A673 (cell line): Measurements from ENCODE around the gene SIAH3. TPM values are rescaled to one million over a fixed set of nuclear protein-coding genes. Genes with fewer than 3 reads are reported as not detected.

Experiments used
- BruUV-seq: library from RNA; stranded (reverse); fragments of 400-500 nt; replicated peaks from 2 replicates; lab custom pipeline; 2021; lab: Mats Ljungman, UMichigan
- CTCF ChIA-PET: fragments of 300-600 bp; sonication (Branson Sonifier 250); formaldehyde crosslinking; loops from one replicate; lab custom pipeline; 2022; ENCODE audit warnings: antibody characterized with exemption; lab: Charles Lee
- POLR2A ChIA-PET: fragments of 300-600 bp; sonication (Branson Sonifier 250); formaldehyde crosslinking; loops from one replicate; lab custom pipeline; 2022; ENCODE audit warnings: antibody characterized with exemption; ENCODE audit not compliant: low non-redundant PET; lab: Charles Lee
- DNase-seq: peaks from one replicate; pipeline ENCODE4 v3.0.0-alpha.2; 2015; ENCODE audit warnings: low spot score
- H3K27ac ChIP-seq: fragments of 200-600 bp; sonication (generic); 2 replicates; pipeline ENCODE4 v1.5.1; 2016; ENCODE audit warnings: mixed run types, low read depth, mild to moderate bottlenecking, mixed read lengths, antibody characterized with exemption, low read length; ENCODE audit not compliant: poor library complexity, severe bottlenecking
- H3K27me3 ChIP-seq: fragments of 200-600 bp; sonication (generic); replicated peaks from 2 replicates; pipeline ENCODE4 v1.6.1; 2017; ENCODE audit warnings: mixed run types, low read depth, mild to moderate bottlenecking, mixed read lengths, antibody characterized with exemption, low read length; ENCODE audit not compliant: insufficient read depth, poor library complexity
- H3K36me3 ChIP-seq: fragments of 200-600 bp; sonication (generic); 2 replicates; pipeline ENCODE4 v1.6.1; 2016; ENCODE audit warnings: mixed run types, mild to moderate bottlenecking, mixed read lengths, antibody characterized with exemption, low read length; ENCODE audit not compliant: insufficient read depth, poor library complexity, severe bottlenecking
- H3K4me1 ChIP-seq: fragments of 200-600 bp; sonication (generic); 2 replicates; pipeline ENCODE4 v1.6.1; 2017; ENCODE audit warnings: mixed run types, mild to moderate bottlenecking, mixed read lengths, antibody characterized with exemption, low read length; ENCODE audit not compliant: insufficient read depth, poor library complexity, severe bottlenecking
- H3K4me3 ChIP-seq: fragments of 200-600 bp; sonication (generic); 2 replicates; pipeline ENCODE4 v1.5.1; 2016; ENCODE audit warnings: low read depth, mixed run types, mild to moderate bottlenecking, mixed read lengths, low read length; ENCODE audit not compliant: poor library complexity, severe bottlenecking
- H3K9me3 ChIP-seq: fragments of 200-600 bp; sonication (generic); 2 replicates; pipeline ENCODE4 v1.6.1; 2016; ENCODE audit warnings: mixed run types, low read depth, mild to moderate bottlenecking, mixed read lengths, antibody characterized with exemption, low read length; ENCODE audit not compliant: poor library complexity, severe bottlenecking
- CTCF ChIP-seq: fragments of 300-800, 200-600 bp; sonication (generic); conservative IDR thresholded peaks from 2 replicates; pipeline ENCODE4 v1.5.1; 2017; ENCODE audit warnings: low read depth, mild to moderate bottlenecking, antibody characterized with exemption, low read length, moderate library complexity, mixed read lengths
- EZH2 ChIP-seq: fragments of 200-600 bp; sonication (generic); IDR thresholded peaks from 2 replicates; pipeline ENCODE4 v1.6.1; 2017; ENCODE audit warnings: borderline replicate concordance, low read depth, mild to moderate bottlenecking, mixed read lengths, antibody characterized with exemption, low read length; ENCODE audit not compliant: poor library complexity, severe bottlenecking
- intact Hi-C: fragments of 100-400 bp; cut with micrococcal nuclease; formaldehyde crosslinking; loops from one replicate; pipeline ENCODE4 v1.10.0; 2022; ENCODE audit not compliant: unreplicated experiment
- total RNA-seq: library from RNA; stranded (reverse); gene quantifications from 2 replicates; pipeline ENCODE4 v1.2.3, GENCODE V29; 2021

The SIAH3 gene
- total RNA-seq, 1 experiment from 2014 or later = 4.6 TPM

GRCh38 chr13:45882626-45883025 lies 31.1 kb upstream of the SIAH3 start:
- Histone ChIP-seq H3K27me3 (no peaks in the 10 kb centered on the region), H3K4me1 (peaks cover 13% of the 10 kb centered on the region), H3K9me3 (no peaks in the 10 kb centered on the region), H3K4me3 (no peak overlapping the region), H3K36me3 (no peaks in the 10 kb centered on the region), H3K27ac (no peak overlapping the region)
- TF ChIP-seq EZH2 = no peak
- TF ChIP-seq CTCF = no peak
- ChIA-PET CTCF (no interaction called here), POLR2A (no interaction called here)
- intact Hi-C loops = no loop called here
- no TSS peak for BruUV-seq
- no peak for DNase-seq

GRCh38 chr13:45881353-45881752 lies 29.8 kb upstream of the SIAH3 start:
- no peak for DNase-seq
- Histone ChIP-seq H3K4me1 (peaks cover 6% of the 10 kb centered on the region), H3K27me3 (no peaks in the 10 kb centered on the region), H3K4me3 (no peak overlapping the region), H3K36me3 (no peaks in the 10 kb centered on the region), H3K27ac (no peak overlapping the region), H3K9me3 (no peaks in the 10 kb centered on the region)
- intact Hi-C loops = no loop called here
- ChIA-PET CTCF (no interaction called here), POLR2A (no interaction called here)
- no peak for TF ChIP-seq CTCF
- no peak for TF ChIP-seq EZH2
- no TSS peak for BruUV-seq

- intact Hi-C loops = no loop called here
- POLR2A ChIA-PET = no interaction called here
Observed at GRCh38 chr13:45880242-45880641, 28.7 kb upstream of the SIAH3 start.

More at GRCh38 chr13:45880242-45880641, 28.7 kb upstream of the SIAH3 start:
- Histone ChIP-seq H3K36me3 (no peaks in the 10 kb centered on the region), H3K9me3 (no peaks in the 10 kb centered on the region), H3K27me3 (no peaks in the 10 kb centered on the region), H3K4me3 (no peak overlapping the region), H3K27ac (no peak overlapping the region), H3K4me1 (peaks cover 6% of the 10 kb centered on the region)
- TF ChIP-seq EZH2 (no peak), CTCF (no peak)
- CTCF ChIA-PET = no interaction called here
- no TSS peak for BruUV-seq
- DNase-seq = no peak
